HEK293 (cell line): ENCODE results near the gene SZRD1.

Experiments used
- BCL11A ChIP-seq: fragments of 450-650 bp; formaldehyde crosslinking; IDR thresholded peaks from 2 replicates; pipeline ENCODE4 v1.5.1; 2016; ENCODE audit warnings: low read depth, missing biosample characterization, missing genetic modification characterization
- GLIS2 ChIP-seq: fragments of 450-650 bp; formaldehyde crosslinking; IDR thresholded peaks from 2 replicates; pipeline ENCODE4 v1.5.1; 2016; ENCODE audit warnings: missing biosample characterization, missing genetic modification characterization
- KLF16 ChIP-seq: fragments of 450-650 bp; formaldehyde crosslinking; IDR thresholded peaks from 2 replicates; pipeline ENCODE4 v1.5.1; 2017; ENCODE audit warnings: missing biosample characterization, missing genetic modification characterization
- OVOL3 ChIP-seq: fragments of 450-650 bp; formaldehyde crosslinking; IDR thresholded peaks from 2 replicates; pipeline ENCODE4 v1.5.1; 2016; ENCODE audit warnings: missing biosample characterization, missing genetic modification characterization
- SP7 ChIP-seq: fragments of 450-650 bp; formaldehyde crosslinking; IDR thresholded peaks from 2 replicates; pipeline ENCODE4 v1.5.1; 2016; ENCODE audit warnings: missing biosample characterization, missing genetic modification characterization
- ZBTB1 ChIP-seq: fragments of 450-650 bp; formaldehyde crosslinking; IDR thresholded peaks from 2 replicates; pipeline ENCODE4 v1.5.1; 2016; ENCODE audit warnings: missing biosample characterization, missing genetic modification characterization
- ZBTB7A ChIP-seq: fragments of 450-650 bp; formaldehyde crosslinking; IDR thresholded peaks from 2 replicates; pipeline ENCODE4 v1.5.1; 2016; ENCODE audit warnings: low read depth, missing biosample characterization, missing genetic modification characterization
- ZNF140 ChIP-seq: fragments of 450-650 bp; formaldehyde crosslinking; IDR thresholded peaks from 2 replicates; pipeline ENCODE4 v1.5.1; 2016; ENCODE audit warnings: missing biosample characterization, missing genetic modification characterization
- ZNF155 ChIP-seq: fragments of 450-650 bp; formaldehyde crosslinking; IDR thresholded peaks from 2 replicates; pipeline ENCODE4 v1.5.1; 2016; ENCODE audit warnings: missing biosample characterization, missing genetic modification characterization
- ZNF169 ChIP-seq: fragments of 450-650 bp; formaldehyde crosslinking; IDR thresholded peaks from 2 replicates; pipeline ENCODE4 v1.5.1; 2016; ENCODE audit warnings: missing biosample characterization, missing genetic modification characterization
- ZNF248 ChIP-seq: fragments of 450-650 bp; formaldehyde crosslinking; IDR thresholded peaks from 2 replicates; pipeline ENCODE4 v1.5.1; 2017; ENCODE audit warnings: missing biosample characterization, missing genetic modification characterization
- ZNF266 ChIP-seq: fragments of 450-650 bp; formaldehyde crosslinking; IDR thresholded peaks from 2 replicates; pipeline ENCODE4 v1.5.1; 2016; ENCODE audit warnings: missing biosample characterization, missing genetic modification characterization, low read depth
- ZNF324 ChIP-seq: fragments of 450-650 bp; formaldehyde crosslinking; IDR thresholded peaks from 2 replicates; pipeline ENCODE4 v1.5.1; 2016; ENCODE audit warnings: missing biosample characterization, missing genetic modification characterization
- ZNF529 ChIP-seq: fragments of 450-650 bp; formaldehyde crosslinking; IDR thresholded peaks from 2 replicates; pipeline ENCODE4 v1.5.1; 2017; ENCODE audit warnings: missing genetic modification characterization, missing biosample characterization; ENCODE audit not compliant: insufficient replicate concordance
- ZNF558 ChIP-seq: fragments of 450-650 bp; formaldehyde crosslinking; IDR thresholded peaks from 2 replicates; pipeline ENCODE4 v1.5.1; 2016; ENCODE audit warnings: missing biosample characterization, missing genetic modification characterization
- ZNF76 ChIP-seq: fragments of 450-650 bp; formaldehyde crosslinking; IDR thresholded peaks from 2 replicates; pipeline ENCODE4; 2016; ENCODE audit warnings: low read depth, missing biosample characterization, missing genetic modification characterization, borderline replicate concordance
- ZNF785 ChIP-seq: fragments of 450-650 bp; formaldehyde crosslinking; IDR thresholded peaks from 2 replicates; pipeline ENCODE4 v1.5.1; 2016; ENCODE audit warnings: missing biosample characterization, missing genetic modification characterization
- TF ChIP-seq, protein P1 (sequence below): fragments of 450-650 bp; formaldehyde crosslinking; IDR thresholded peaks from 2 replicates; pipeline ENCODE4 v1.5.1; 2017; ENCODE audit warnings: missing biosample characterization, missing genetic modification characterization
- TF ChIP-seq, protein P2 (sequence below): fragments of 450-650 bp; formaldehyde crosslinking; IDR thresholded peaks from 2 replicates; pipeline ENCODE4 v1.5.1; 2016; ENCODE audit warnings: missing biosample characterization, missing genetic modification characterization
- TF ChIP-seq, protein P3 (sequence below): fragments of 450-650 bp; formaldehyde crosslinking; IDR thresholded peaks from 2 replicates; pipeline ENCODE4 v1.5.1; 2016; ENCODE audit warnings: missing biosample characterization, missing genetic modification characterization
- TF ChIP-seq, protein P4 (sequence below): fragments of 450-650 bp; formaldehyde crosslinking; IDR thresholded peaks from 2 replicates; pipeline ENCODE4 v1.5.1; 2016; ENCODE audit warnings: missing biosample characterization, missing genetic modification characterization, borderline replicate concordance
- TF ChIP-seq, protein P5 (sequence below): fragments of 450-650 bp; formaldehyde crosslinking; IDR thresholded peaks from 2 replicates; pipeline ENCODE4 v1.5.1; 2017; ENCODE audit warnings: missing biosample characterization, missing genetic modification characterization
- TF ChIP-seq, protein P6 (sequence below): fragments of 450-650 bp; formaldehyde crosslinking; IDR thresholded peaks from 2 replicates; pipeline ENCODE4 v1.5.1; 2016; ENCODE audit warnings: missing biosample characterization, missing genetic modification characterization
- TF ChIP-seq, protein P7 (sequence below): fragments of 450-650 bp; formaldehyde crosslinking; IDR thresholded peaks from 2 replicates; pipeline ENCODE4 v1.5.1; 2016; ENCODE audit warnings: missing biosample characterization, missing genetic modification characterization

The SZRD1 gene

DNA sequence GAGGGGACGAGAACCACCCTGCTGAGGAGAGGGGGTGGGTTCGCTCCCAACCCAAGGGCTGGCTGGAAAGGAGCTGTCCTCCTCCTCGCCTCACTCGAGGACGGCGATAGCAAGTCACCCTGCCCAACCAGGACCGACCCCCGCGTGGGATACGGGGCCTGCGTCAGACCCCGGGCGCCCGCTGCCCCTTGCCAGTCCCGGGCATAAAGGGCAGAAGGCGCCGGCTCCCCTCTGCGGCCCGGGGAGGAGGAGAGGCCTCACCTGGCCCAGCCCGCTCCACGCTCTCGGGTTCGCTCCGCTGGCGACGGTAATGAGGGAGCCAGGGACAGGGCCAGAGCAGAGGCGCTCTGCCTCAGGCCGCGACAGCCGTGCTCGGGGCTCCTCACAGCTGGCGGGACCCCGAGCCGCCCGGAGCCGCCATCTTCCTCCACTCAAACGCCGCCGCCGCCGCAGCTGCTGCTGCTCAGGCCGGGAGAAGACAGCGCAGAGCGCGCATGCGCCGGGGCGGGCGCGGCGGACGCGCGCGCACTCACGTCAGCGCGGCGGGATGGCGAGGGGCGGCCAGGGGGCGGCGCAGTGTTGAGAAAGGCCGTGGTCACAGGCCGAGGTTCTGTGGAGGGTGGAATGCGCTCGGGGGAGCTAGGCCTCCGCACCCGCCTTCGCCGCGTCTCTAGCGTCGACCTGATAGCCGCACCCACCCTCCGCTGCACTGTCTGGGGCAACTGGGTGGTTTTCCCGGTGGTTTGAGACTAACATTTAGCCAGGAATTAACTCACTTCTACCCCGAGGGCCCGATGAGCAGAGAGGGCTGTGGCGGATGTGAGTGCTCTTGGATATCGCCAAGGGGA is 14.8 kb upstream of the SZRD1 start, which contains the start of gene FBXO42 (continued):
- TF ChIP-seq, protein P1, sequence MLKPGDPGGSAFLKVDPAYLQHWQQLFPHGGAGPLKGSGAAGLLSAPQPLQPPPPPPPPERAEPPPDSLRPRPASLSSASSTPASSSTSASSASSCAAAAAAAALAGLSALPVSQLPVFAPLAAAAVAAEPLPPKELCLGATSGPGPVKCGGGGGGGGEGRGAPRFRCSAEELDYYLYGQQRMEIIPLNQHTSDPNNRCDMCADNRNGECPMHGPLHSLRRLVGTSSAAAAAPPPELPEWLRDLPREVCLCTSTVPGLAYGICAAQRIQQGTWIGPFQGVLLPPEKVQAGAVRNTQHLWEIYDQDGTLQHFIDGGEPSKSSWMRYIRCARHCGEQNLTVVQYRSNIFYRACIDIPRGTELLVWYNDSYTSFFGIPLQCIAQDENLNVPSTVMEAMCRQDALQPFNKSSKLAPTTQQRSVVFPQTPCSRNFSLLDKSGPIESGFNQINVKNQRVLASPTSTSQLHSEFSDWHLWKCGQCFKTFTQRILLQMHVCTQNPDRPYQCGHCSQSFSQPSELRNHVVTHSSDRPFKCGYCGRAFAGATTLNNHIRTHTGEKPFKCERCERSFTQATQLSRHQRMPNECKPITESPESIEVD (tag by site-specific recombination) = no peak
- TF ChIP-seq, protein P2, sequence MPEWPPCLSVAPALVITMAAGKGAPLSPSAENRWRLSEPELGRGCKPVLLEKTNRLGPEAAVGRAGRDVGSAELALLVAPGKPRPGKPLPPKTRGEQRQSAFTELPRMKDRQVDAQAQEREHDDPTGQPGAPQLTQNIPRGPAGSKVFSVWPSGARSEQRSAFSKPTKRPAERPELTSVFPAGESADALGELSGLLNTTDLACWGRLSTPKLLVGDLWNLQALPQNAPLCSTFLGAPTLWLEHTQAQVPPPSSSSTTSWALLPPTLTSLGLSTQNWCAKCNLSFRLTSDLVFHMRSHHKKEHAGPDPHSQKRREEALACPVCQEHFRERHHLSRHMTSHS = no peak
- TF ChIP-seq ZNF785 (tag by site-specific recombination) (no peak), ZBTB7A (tag by site-specific recombination) (peak; percentile 46; the same call in 1 of the 2 replicates), OVOL3 (tag by site-specific recombination) (no peak), BCL11A (tag by site-specific recombination) (no peak), KLF16 (tag by site-specific recombination) (peak; percentile 42), ZNF140 (tag by site-specific recombination) (no peak), ZNF155 (tag by site-specific recombination) (no peak), ZNF558 (tag by site-specific recombination) (no peak), ZNF529 (tag by site-specific recombination) (no peak), ZNF169 (tag by site-specific recombination) (no peak), ZBTB1 (tag by site-specific recombination) (no peak), ZNF266 (tag by site-specific recombination) (no peak), ZNF248 (tag by site-specific recombination) (no peak), ZNF324 (tag by site-specific recombination) (no peak), ZNF76 (tag by site-specific recombination) (no peak; the same call in 1 of the 2 replicates), GLIS2 (tag by site-specific recombination) (peak; percentile 60), SP7 (peak; percentile 64)
- TF ChIP-seq, protein P3, sequence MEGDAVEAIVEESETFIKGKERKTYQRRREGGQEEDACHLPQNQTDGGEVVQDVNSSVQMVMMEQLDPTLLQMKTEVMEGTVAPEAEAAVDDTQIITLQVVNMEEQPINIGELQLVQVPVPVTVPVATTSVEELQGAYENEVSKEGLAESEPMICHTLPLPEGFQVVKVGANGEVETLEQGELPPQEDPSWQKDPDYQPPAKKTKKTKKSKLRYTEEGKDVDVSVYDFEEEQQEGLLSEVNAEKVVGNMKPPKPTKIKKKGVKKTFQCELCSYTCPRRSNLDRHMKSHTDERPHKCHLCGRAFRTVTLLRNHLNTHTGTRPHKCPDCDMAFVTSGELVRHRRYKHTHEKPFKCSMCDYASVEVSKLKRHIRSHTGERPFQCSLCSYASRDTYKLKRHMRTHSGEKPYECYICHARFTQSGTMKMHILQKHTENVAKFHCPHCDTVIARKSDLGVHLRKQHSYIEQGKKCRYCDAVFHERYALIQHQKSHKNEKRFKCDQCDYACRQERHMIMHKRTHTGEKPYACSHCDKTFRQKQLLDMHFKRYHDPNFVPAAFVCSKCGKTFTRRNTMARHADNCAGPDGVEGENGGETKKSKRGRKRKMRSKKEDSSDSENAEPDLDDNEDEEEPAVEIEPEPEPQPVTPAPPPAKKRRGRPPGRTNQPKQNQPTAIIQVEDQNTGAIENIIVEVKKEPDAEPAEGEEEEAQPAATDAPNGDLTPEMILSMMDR (tag by site-specific recombination) = peak; percentile 79
- TF ChIP-seq, protein P4, sequence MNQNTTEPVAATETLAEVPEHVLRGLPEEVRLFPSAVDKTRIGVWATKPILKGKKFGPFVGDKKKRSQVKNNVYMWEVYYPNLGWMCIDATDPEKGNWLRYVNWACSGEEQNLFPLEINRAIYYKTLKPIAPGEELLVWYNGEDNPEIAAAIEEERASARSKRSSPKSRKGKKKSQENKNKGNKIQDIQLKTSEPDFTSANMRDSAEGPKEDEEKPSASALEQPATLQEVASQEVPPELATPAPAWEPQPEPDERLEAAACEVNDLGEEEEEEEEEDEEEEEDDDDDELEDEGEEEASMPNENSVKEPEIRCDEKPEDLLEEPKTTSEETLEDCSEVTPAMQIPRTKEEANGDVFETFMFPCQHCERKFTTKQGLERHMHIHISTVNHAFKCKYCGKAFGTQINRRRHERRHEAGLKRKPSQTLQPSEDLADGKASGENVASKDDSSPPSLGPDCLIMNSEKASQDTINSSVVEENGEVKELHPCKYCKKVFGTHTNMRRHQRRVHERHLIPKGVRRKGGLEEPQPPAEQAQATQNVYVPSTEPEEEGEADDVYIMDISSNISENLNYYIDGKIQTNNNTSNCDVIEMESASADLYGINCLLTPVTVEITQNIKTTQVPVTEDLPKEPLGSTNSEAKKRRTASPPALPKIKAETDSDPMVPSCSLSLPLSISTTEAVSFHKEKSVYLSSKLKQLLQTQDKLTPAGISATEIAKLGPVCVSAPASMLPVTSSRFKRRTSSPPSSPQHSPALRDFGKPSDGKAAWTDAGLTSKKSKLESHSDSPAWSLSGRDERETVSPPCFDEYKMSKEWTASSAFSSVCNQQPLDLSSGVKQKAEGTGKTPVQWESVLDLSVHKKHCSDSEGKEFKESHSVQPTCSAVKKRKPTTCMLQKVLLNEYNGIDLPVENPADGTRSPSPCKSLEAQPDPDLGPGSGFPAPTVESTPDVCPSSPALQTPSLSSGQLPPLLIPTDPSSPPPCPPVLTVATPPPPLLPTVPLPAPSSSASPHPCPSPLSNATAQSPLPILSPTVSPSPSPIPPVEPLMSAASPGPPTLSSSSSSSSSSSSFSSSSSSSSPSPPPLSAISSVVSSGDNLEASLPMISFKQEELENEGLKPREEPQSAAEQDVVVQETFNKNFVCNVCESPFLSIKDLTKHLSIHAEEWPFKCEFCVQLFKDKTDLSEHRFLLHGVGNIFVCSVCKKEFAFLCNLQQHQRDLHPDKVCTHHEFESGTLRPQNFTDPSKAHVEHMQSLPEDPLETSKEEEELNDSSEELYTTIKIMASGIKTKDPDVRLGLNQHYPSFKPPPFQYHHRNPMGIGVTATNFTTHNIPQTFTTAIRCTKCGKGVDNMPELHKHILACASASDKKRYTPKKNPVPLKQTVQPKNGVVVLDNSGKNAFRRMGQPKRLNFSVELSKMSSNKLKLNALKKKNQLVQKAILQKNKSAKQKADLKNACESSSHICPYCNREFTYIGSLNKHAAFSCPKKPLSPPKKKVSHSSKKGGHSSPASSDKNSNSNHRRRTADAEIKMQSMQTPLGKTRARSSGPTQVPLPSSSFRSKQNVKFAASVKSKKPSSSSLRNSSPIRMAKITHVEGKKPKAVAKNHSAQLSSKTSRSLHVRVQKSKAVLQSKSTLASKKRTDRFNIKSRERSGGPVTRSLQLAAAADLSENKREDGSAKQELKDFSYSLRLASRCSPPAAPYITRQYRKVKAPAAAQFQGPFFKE (tag by site-specific recombination) = 0 out of 2 replicates have a peak, but pooled peaks have one; percentile 57
- TF ChIP-seq, protein P5, sequence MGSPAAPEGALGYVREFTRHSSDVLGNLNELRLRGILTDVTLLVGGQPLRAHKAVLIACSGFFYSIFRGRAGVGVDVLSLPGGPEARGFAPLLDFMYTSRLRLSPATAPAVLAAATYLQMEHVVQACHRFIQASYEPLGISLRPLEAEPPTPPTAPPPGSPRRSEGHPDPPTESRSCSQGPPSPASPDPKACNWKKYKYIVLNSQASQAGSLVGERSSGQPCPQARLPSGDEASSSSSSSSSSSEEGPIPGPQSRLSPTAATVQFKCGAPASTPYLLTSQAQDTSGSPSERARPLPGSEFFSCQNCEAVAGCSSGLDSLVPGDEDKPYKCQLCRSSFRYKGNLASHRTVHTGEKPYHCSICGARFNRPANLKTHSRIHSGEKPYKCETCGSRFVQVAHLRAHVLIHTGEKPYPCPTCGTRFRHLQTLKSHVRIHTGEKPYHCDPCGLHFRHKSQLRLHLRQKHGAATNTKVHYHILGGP (tag by site-specific recombination) = no peak
- TF ChIP-seq, protein P6, sequence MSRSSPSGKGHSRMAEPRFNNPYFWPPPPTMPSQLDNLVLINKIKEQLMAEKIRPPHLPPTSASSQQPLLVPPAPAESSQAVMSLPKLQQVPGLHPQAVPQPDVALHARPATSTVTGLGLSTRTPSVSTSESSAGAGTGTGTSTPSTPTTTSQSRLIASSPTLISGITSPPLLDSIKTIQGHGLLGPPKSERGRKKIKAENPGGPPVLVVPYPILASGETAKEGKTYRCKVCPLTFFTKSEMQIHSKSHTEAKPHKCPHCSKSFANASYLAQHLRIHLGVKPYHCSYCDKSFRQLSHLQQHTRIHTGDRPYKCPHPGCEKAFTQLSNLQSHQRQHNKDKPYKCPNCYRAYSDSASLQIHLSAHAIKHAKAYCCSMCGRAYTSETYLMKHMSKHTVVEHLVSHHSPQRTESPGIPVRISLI (tag by site-specific recombination) = no peak
- TF ChIP-seq, protein P7, sequence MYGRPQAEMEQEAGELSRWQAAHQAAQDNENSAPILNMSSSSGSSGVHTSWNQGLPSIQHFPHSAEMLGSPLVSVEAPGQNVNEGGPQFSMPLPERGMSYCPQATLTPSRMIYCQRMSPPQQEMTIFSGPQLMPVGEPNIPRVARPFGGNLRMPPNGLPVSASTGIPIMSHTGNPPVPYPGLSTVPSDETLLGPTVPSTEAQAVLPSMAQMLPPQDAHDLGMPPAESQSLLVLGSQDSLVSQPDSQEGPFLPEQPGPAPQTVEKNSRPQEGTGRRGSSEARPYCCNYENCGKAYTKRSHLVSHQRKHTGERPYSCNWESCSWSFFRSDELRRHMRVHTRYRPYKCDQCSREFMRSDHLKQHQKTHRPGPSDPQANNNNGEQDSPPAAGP (tag by site-specific recombination) = no peak; the same call in 1 of the 2 replicates
